Neural cell (in vitro differentiated cells): ENCODE measurements around the gene OSBPL1A. TPM values are rescaled to one million over a fixed set of nuclear protein-coding genes. Genes with fewer than 3 reads are reported as not detected.

Experiments
- H2AFZ ChIP-seq: fragments of 200-600, 300-800 bp; sonication (generic), shearing (Covaris generic); 2 replicates; pipeline ENCODE4 v1.6.0; 2014; ENCODE audit warnings: low read depth, mild to moderate bottlenecking, antibody characterized with exemption, low read length, moderate library complexity
- H3F3A ChIP-seq: fragments of 200-600 bp; shearing (Covaris generic); 2 replicates; pipeline ENCODE4 v1.6.1; 2016; ENCODE audit warnings: mild to moderate bottlenecking, moderate library complexity, mixed read lengths, antibody characterized with exemption, low read length; ENCODE audit not compliant: insufficient read depth, poor library complexity, severe bottlenecking
- H3K27ac ChIP-seq: fragments of 200-600, 300-800 bp; sonication (generic), shearing (Covaris generic); 2 replicates; pipeline ENCODE4 v1.5.1; 2014; ENCODE audit warnings: mild to moderate bottlenecking, low read length, moderate library complexity
- H3K27me3 ChIP-seq: fragments of 300-800, 200-600 bp; sonication (generic), shearing (Covaris generic); 2 replicates; pipeline ENCODE4 v1.6.0; 2014; ENCODE audit warnings: mild to moderate bottlenecking, low read depth, low read length, moderate library complexity; ENCODE audit not compliant: insufficient read depth
- H3K36me3 ChIP-seq: fragments of 300-800, 200-600 bp; sonication (generic), shearing (Covaris generic); 2 replicates; pipeline ENCODE4 v1.5.1; 2014; ENCODE audit warnings: mild to moderate bottlenecking, antibody characterized with exemption, low read length, moderate library complexity; ENCODE audit not compliant: insufficient read depth
- H3K4me2 ChIP-seq: fragments of 300-800, 200-600 bp; sonication (generic), shearing (Covaris generic); 2 replicates; pipeline ENCODE4 v1.6.0; 2014; ENCODE audit warnings: mild to moderate bottlenecking, low read length
- H3K4me3 ChIP-seq: fragments of 300-800, 200-600 bp; sonication (generic), shearing (Covaris generic); 2 replicates; pipeline ENCODE4 v1.5.1; 2014; ENCODE audit warnings: mild to moderate bottlenecking, low read length, moderate library complexity
- H3K79me2 ChIP-seq: fragments of 200-600 bp; shearing (Covaris generic); replicated peaks from 2 replicates; pipeline ENCODE4 v1.6.0; 2014; ENCODE audit warnings: mild to moderate bottlenecking, low read length, moderate library complexity; ENCODE audit not compliant: insufficient read depth
- H3K9ac ChIP-seq: fragments of 300-800, 200-600 bp; sonication (generic), shearing (Covaris generic); 2 replicates; pipeline ENCODE4 v1.6.1; 2016; ENCODE audit warnings: mild to moderate bottlenecking, low read length, mixed read lengths
- H3K9me2 ChIP-seq: fragments of 200-600 bp; shearing (Covaris generic); 2 replicates; pipeline ENCODE4 v1.6.1; 2016; ENCODE audit warnings: mild to moderate bottlenecking, low read length, mixed read lengths; ENCODE audit not compliant: insufficient read depth
- H3K9me3 ChIP-seq: fragments of 200-600, 300-800 bp; sonication (generic), shearing (Covaris generic); 2 replicates; pipeline ENCODE4 v1.6.1; 2016; ENCODE audit warnings: mild to moderate bottlenecking, mixed run types, low read length, moderate library complexity, mixed read lengths
- H4K20me1 ChIP-seq: fragments of 200-600 bp; shearing (Covaris generic); 2 replicates; pipeline ENCODE4 v1.6.1; 2016; ENCODE audit warnings: mild to moderate bottlenecking, mixed run types; ENCODE audit not compliant: insufficient read depth
- EP300 ChIP-seq: fragments of 450-650 bp; conservative IDR thresholded peaks from 2 replicates; pipeline ENCODE4 v1.6.1; 2014; ENCODE audit warnings: antibody characterized with exemption, mild to moderate bottlenecking, moderate library complexity; ENCODE audit not compliant: poor library complexity, severe bottlenecking
- EZH2 ChIP-seq: fragments of 200-600, 300-800 bp; shearing (Covaris generic), sonication (generic); IDR thresholded peaks from 2 replicates; pipeline ENCODE4 v1.6.1; 2014; ENCODE audit warnings: antibody characterized with exemption, low read length, borderline replicate concordance, mild to moderate bottlenecking; ENCODE audit not compliant: insufficient read depth, poor library complexity, severe bottlenecking
- MXI1 ChIP-seq: fragments of 450-650 bp; conservative IDR thresholded peaks from 2 replicates; pipeline ENCODE4 v1.6.1; 2014; ENCODE audit warnings: antibody characterized with exemption, mild to moderate bottlenecking; ENCODE audit not compliant: poor library complexity, severe bottlenecking
- POLR2AphosphoS5 ChIP-seq: IDR thresholded peaks from 2 replicates; pipeline ENCODE4 v1.6.1; 2012
- RAD21 ChIP-seq: fragments of 450-650 bp; conservative IDR thresholded peaks from 2 replicates; pipeline ENCODE4 v1.6.1; 2014; ENCODE audit warnings: antibody characterized with exemption, mild to moderate bottlenecking, moderate library complexity
- REST ChIP-seq: IDR thresholded peaks from 2 replicates; pipeline ENCODE4 v1.6.1; 2012; ENCODE audit warnings: borderline replicate concordance
- SMC3 ChIP-seq: fragments of 450-650 bp; conservative IDR thresholded peaks from 2 replicates; pipeline ENCODE4 v1.6.1; 2014; ENCODE audit warnings: antibody characterized with exemption, mild to moderate bottlenecking, moderate library complexity; ENCODE audit not compliant: poor library complexity
- TAF1 ChIP-seq: IDR thresholded peaks from 2 replicates; pipeline ENCODE4 v1.6.1; 2012; ENCODE audit warnings: low read depth
- polyA plus RNA-seq: library from polyadenylated mRNA; depleted of rRNA; stranded (reverse); fragments of >200 nt; gene quantifications from 2 replicates; pipeline ENCODE4 v1.2.3, GENCODE V29; 2014
- TF ChIP-seq, protein P1 (sequence below): fragments of 450-650 bp; IDR thresholded peaks from 2 replicates; pipeline ENCODE4 v1.5.1; 2014; ENCODE audit warnings: antibody characterized with exemption, mild to moderate bottlenecking, moderate library complexity; ENCODE audit not compliant: poor library complexity, severe bottlenecking

Gene OSBPL1A
- polyA plus RNA-seq, 1 donor from 2014 or later, result 24.9 TPM

- Histone ChIP-seq H3K79me2 (no peaks in the 10 kb centered on the region), H3F3A (no peaks in the 10 kb centered on the region), H3K4me3 (no peak overlapping the region), H3K9me3 (no peaks in the 10 kb centered on the region), H3K9ac (no peak overlapping the region), H2AFZ (no peak overlapping the region), H3K36me3 (no peaks in the 10 kb centered on the region), H4K20me1 (no peaks in the 10 kb centered on the region), H3K27me3 (no peaks in the 10 kb centered on the region), H3K27ac (no peak overlapping the region), H3K9me2 (no peaks in the 10 kb centered on the region), H3K4me2 (no peak overlapping the region)
- no peak for TF ChIP-seq MXI1
- no peak for TF ChIP-seq TAF1
- TF ChIP-seq EZH2, result no peak
- no peak for TF ChIP-seq RAD21
- TF ChIP-seq SMC3, result no peak
- TF ChIP-seq EP300, result no peak
- TF ChIP-seq REST, result no peak
- TF ChIP-seq, protein P1, sequence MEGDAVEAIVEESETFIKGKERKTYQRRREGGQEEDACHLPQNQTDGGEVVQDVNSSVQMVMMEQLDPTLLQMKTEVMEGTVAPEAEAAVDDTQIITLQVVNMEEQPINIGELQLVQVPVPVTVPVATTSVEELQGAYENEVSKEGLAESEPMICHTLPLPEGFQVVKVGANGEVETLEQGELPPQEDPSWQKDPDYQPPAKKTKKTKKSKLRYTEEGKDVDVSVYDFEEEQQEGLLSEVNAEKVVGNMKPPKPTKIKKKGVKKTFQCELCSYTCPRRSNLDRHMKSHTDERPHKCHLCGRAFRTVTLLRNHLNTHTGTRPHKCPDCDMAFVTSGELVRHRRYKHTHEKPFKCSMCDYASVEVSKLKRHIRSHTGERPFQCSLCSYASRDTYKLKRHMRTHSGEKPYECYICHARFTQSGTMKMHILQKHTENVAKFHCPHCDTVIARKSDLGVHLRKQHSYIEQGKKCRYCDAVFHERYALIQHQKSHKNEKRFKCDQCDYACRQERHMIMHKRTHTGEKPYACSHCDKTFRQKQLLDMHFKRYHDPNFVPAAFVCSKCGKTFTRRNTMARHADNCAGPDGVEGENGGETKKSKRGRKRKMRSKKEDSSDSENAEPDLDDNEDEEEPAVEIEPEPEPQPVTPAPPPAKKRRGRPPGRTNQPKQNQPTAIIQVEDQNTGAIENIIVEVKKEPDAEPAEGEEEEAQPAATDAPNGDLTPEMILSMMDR, result no peak
- no peak for TF ChIP-seq POLR2AphosphoS5
These were observed 158.3 kb downstream of the OSBPL1A start for GRCh38 chr18:24239341-24239740.

- Histone ChIP-seq H3K27ac (no peak overlapping the region), H3K9me3 (no peaks in the 10 kb centered on the region), H3K27me3 (no peaks in the 10 kb centered on the region), H2AFZ (no peak overlapping the region), H3K36me3 (no peaks in the 10 kb centered on the region), H3F3A (no peaks in the 10 kb centered on the region), H3K79me2 (no peaks in the 10 kb centered on the region), H3K9ac (no peak overlapping the region), H4K20me1 (no peaks in the 10 kb centered on the region), H3K4me2 (no peak overlapping the region), H3K4me3 (no peak overlapping the region), H3K9me2 (no peaks in the 10 kb centered on the region)
- TF ChIP-seq REST (no peak), POLR2AphosphoS5 (no peak), EZH2 (no peak), RAD21 (no peak), MXI1 (no peak), TAF1 (no peak), EP300 (no peak), SMC3 (no peak)
- TF ChIP-seq, protein P1, result no peak
These were observed 159.2 kb downstream of the OSBPL1A start for GRCh38 chr18:24238387-24238786.
